ENCODE results near the gene GPR34. TPM values are rescaled to one million over a fixed set of nuclear protein-coding genes. Genes with fewer than 3 reads are reported as not detected.
"Not testable (repeated sequence)": the region's sequence is repeated elsewhere in the genome, so short reads cannot be mapped to it uniquely, and the experiment has no call there.

GPR34 gene
- not detected in 2 replicates for total RNA-seq (2014; rRNA removed; shearing (Covaris generic))

- no peak for DNase-seq (ENCODE audit: low spot score)
These were observed at the start of gene GPR34 for GRCh38 chrX:41688835-41689234. TSS of gene GPR34 (plus strand) at chrX:41688973. CDS start at chrX:41695634, 6,661 bp downstream.

GRCh38 chrX:41646201-41646600 lies 42.6 kb upstream of the GPR34 start:
- not testable (repeated sequence) for DNase-seq (ENCODE audit: low spot score)

GRCh38 chrX:41653125-41653524 lies 35.6 kb upstream of the GPR34 start:
- no peak for DNase-seq (ENCODE audit: low spot score)

- DNase-seq (ENCODE audit: low spot score): no peak
These were observed 33.7 kb upstream of the GPR34 start for GRCh38 chrX:41655101-41655500.

- no peak for DNase-seq (ENCODE audit: low spot score)
These were observed 33.1 kb upstream of the GPR34 start for GRCh38 chrX:41655631-41656030.

- no peak for DNase-seq (ENCODE audit: low spot score)
These were observed 27.2 kb upstream of the GPR34 start for GRCh38 chrX:41661366-41662095.

- no peak for DNase-seq (ENCODE audit: low spot score)
These were observed 24.3 kb upstream of the GPR34 start for GRCh38 chrX:41664375-41664901.

- DNase-seq (ENCODE audit: low spot score): no peak
These were observed 23.9 kb upstream of the GPR34 start for GRCh38 chrX:41664908-41665307.

GRCh38 chrX:41665686-41666085 lies 23.1 kb upstream of the GPR34 start:
- no peak for DNase-seq (ENCODE audit: low spot score)

- no peak for DNase-seq (ENCODE audit: low spot score)
These were observed 22.5 kb upstream of the GPR34 start for GRCh38 chrX:41666251-41666650.

GRCh38 chrX:41667631-41668030 lies 21.1 kb upstream of the GPR34 start:
- DNase-seq (ENCODE audit: low spot score): no peak

GRCh38 chrX:41670112-41670511 lies 18.7 kb upstream of the GPR34 start:
- DNase-seq (ENCODE audit: low spot score): no peak

GRCh38 chrX:41671082-41671481 lies 17.7 kb upstream of the GPR34 start:
- no peak for DNase-seq (ENCODE audit: low spot score)

- DNase-seq (ENCODE audit: low spot score): no peak
These were observed 16.1 kb upstream of the GPR34 start for GRCh38 chrX:41672643-41673042.

- DNase-seq (ENCODE audit: low spot score): not testable (repeated sequence)
These were observed 12.4 kb upstream of the GPR34 start for GRCh38 chrX:41676361-41676760.

- DNase-seq (ENCODE audit: low spot score): no peak
These were observed 11.4 kb upstream of the GPR34 start for GRCh38 chrX:41677183-41678060.

GRCh38 chrX:41684138-41684537 lies 4.6 kb upstream of the GPR34 start:
- no peak for DNase-seq (ENCODE audit: low spot score)

GRCh38 chrX:41684940-41685339 lies 3.8 kb upstream of the GPR34 start:
- no peak for DNase-seq (ENCODE audit: low spot score)

- DNase-seq (ENCODE audit: low spot score): no peak
These were observed 2.0 kb upstream of the GPR34 start for GRCh38 chrX:41686788-41687187.

- DNase-seq (ENCODE audit: low spot score): no peak
These were observed 617 bp upstream of the GPR34 start for GRCh38 chrX:41688156-41688555.

- DNase-seq (ENCODE audit: low spot score): no peak
These were observed 938 bp downstream of the GPR34 start for GRCh38 chrX:41689711-41690110.

- DNase-seq (ENCODE audit: low spot score): no peak
These were observed 3.5 kb downstream of the GPR34 start for GRCh38 chrX:41692162-41692749.
